Stomach (tissue), 9 donors: Measurements from ENCODE around the gene BPIFA1. TPM values are rescaled to one million over a fixed set of nuclear protein-coding genes. Genes with fewer than 3 reads are reported as not detected.

Source experiments
- DNase-seq, 2 donors: peaks; one replicate each; pipeline versions ENCODE4 v3.0.0 to v3.0.0-alpha.2; 2013 to 2019
- H3K27ac ChIP-seq, 5 donors: fragments of 200-600 bp in 4 of 5; sonication (generic) in 4 of 5; one replicate each; pipeline ENCODE4 v1.5.1; 2013 to 2019; ENCODE audit warnings: mild to moderate bottlenecking in 1 of 5, moderate library complexity in 1 of 5
- H3K27me3 ChIP-seq, 3 donors: fragments of 200-600 bp; sonication (generic); one replicate each; pipeline ENCODE4 v1.5.1; 2017 to 2019; ENCODE audit warnings: mixed run types in 1 of 3
- H3K36me3 ChIP-seq, 4 donors: fragments of 200-600 bp; sonication (generic); 1 replicate in 3 of 4; 2 replicates in 1 of 4; pipeline ENCODE4 v1.5.1; 2016 to 2019
- H3K4me1 ChIP-seq, 4 donors: fragments of 200-600 bp; sonication (generic); one replicate each; pipeline ENCODE4 v1.5.1; 2016 to 2019
- H3K4me3 ChIP-seq, 4 donors: fragments of 200-600 bp; sonication (generic) in 3 of 4; one replicate each; pipeline ENCODE4 v1.5.1; 2016 to 2019; ENCODE audit warnings: mild to moderate bottlenecking in 1 of 4
- H3K9me3 ChIP-seq, 4 donors: fragments of 200-600 bp; sonication (generic); one replicate each; pipeline ENCODE4 v1.5.1; 2016 to 2019
- EP300 ChIP-seq: sonication (generic); formaldehyde crosslinking; IDR thresholded peaks from one replicate; pipeline ENCODE4 v1.6.1; 2017; ENCODE audit warnings: antibody characterized with exemption
- POLR2A ChIP-seq, 4 donors: fragments of 450-650 bp; IDR thresholded peaks; one replicate each; pipeline ENCODE4 v1.6.1; 2016; ENCODE audit warnings: antibody characterized with exemption in 4 of 4, control low read depth in 2 of 4, mild to moderate bottlenecking in 1 of 4, moderate library complexity in 1 of 4
- POLR2AphosphoS5 ChIP-seq, 3 donors: sonication (generic); formaldehyde crosslinking; IDR thresholded peaks; one replicate each; pipeline ENCODE4 v1.6.1; 2016; ENCODE audit warnings: antibody characterized with exemption in 3 of 3
- WGBS, 5 donors: extraction: QIAGEN DNeasy Blood & Tissue Kit in 3 of 5; methylation state at CpG; one replicate each; pipeline versions ENCODE4 v1.1.5 to v1.1.7; 2013 to 2018; 5-methylcytosine and 5-hydroxymethylcytosine counted together
- intact Hi-C: fragments of 100-400 bp; cut with DNase I; formaldehyde crosslinking; loops from one replicate; pipeline ENCODE4 v1.15.1; 2023; ENCODE audit warnings: low total_unique reads
- polyA plus RNA-seq, 3 donors: library from polyadenylated mRNA; stranded (reverse); fragments of 200-250 nt; gene quantifications; one replicate each; pipeline ENCODE4 v1.2.3, GENCODE V29; 2013
- total RNA-seq, 5 donors: library from RNA; depleted of rRNA; stranded (reverse); fragments of >200 nt; gene quantifications; one replicate each; pipeline versions ENCODE4 v1.1.0 to v1.2.3, GENCODE V29; 2014 to 2016
- TF ChIP-seq, protein P1 (sequence below), 7 experiments: fragments of 450-650 bp in 4 of 7; fragments of 200-600 bp in 3 of 7; sonication (generic) in 3 of 7; IDR thresholded peaks; one replicate each; pipeline ENCODE4 v1.5.1; 2016 to 2019; ENCODE audit warnings: antibody characterized with exemption in 7 of 7, control low read depth in 2 of 7, mild to moderate bottlenecking in 1 of 7
- donor health status: healthy with polysubstance abuse.
- donor health status: Bipolar disorder and iron deficiency.
- donor health status: healthy.

BPIFA1 gene
- total and polyA plus RNA-seq, 8 donors = 0.72 TPM; not detected in 7

DNA sequence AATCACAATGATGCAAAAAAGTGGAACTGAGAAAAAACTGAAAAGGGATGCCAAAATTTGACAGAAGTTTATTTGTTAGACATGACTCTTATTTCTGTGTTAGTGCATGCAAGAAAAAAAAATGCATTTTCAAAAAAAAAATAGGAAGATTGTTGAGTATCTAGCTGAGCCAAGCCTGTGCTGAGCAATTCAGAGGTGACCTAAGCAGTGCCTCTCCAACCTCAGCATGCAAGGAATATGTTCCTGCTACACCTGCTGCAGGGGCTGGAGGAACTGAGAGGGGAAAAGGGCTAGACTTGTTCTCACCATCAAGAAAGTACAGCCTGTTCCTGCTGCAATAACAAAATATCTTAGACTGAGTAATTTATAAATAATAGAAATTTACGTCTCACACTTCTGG, 43.8 kb upstream of the BPIFA1 start:
- intact Hi-C loops = no loop called here
- no peak for DNase-seq
- Histone ChIP-seq H3K36me3 (no peaks in the 10 kb centered on the region), H3K27ac (peak overlapping the region in 1 of 5 donors; percentile 63), H3K9me3 (no peaks in the 10 kb centered on the region), H3K27me3 (peaks cover 0 to under 1% (median 0%) of the 10 kb centered on the region in 3 donors), H3K4me1 (peaks cover 5 to 24% (median 20%) of the 10 kb centered on the region in 4 donors), H3K4me3 (no peak overlapping the region)
- 41 to 68% (median 54%) methylated on average over 1 of the region's 1 CpG for WGBS, 5 donors
- no peak for TF ChIP-seq POLR2A (IDR thresholded peaks at IDR 0.05)

DNA sequence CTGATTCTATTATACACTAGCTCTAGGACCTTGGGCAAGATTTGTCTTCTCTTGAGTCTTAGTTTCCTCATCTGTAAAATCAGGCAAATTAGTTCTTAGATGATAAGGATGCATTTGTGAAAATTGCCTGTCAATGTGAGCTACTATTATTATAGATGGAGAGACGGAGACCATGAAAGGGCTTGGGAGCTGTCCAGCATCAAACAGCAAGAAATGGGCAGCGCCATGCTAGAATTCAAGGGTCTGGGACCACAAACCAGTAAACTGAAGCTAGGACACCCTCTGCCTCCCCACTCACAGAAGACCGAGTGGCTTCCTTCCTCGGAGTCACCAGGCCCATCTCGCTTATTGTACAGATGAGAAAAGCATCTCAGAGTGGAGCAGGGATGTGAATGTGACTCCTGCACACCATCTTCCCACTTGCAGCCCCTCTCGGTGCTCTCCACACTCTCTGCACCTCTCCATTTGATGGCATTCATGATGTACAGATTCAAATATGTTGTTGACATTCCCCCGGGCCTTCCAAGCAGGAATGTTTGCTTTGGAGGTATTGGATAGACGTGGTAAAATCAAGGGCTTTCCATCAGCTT, 42.8 kb upstream of the BPIFA1 start:
- H3K9me3 ChIP-seq = no peaks in the 10 kb centered on the region
- H3K4me1 ChIP-seq = peaks cover 5 to 24% (median 20%) of the 10 kb centered on the region in 4 donors
- H3K27ac ChIP-seq = no peak overlapping the region
- H3K4me3 ChIP-seq = no peak overlapping the region
- peaks cover 0 to 11% (median 0%) of the 10 kb centered on the region in 3 donors for H3K27me3 ChIP-seq
- no peaks in the 10 kb centered on the region for H3K36me3 ChIP-seq
- peak in 1 of 2 donors; percentile 22 for DNase-seq
- no peak for TF ChIP-seq POLR2AphosphoS5 (IDR thresholded peaks at IDR 0.05)
- TF ChIP-seq POLR2A (IDR thresholded peaks at IDR 0.05) = no peak
- TF ChIP-seq, protein P1, sequence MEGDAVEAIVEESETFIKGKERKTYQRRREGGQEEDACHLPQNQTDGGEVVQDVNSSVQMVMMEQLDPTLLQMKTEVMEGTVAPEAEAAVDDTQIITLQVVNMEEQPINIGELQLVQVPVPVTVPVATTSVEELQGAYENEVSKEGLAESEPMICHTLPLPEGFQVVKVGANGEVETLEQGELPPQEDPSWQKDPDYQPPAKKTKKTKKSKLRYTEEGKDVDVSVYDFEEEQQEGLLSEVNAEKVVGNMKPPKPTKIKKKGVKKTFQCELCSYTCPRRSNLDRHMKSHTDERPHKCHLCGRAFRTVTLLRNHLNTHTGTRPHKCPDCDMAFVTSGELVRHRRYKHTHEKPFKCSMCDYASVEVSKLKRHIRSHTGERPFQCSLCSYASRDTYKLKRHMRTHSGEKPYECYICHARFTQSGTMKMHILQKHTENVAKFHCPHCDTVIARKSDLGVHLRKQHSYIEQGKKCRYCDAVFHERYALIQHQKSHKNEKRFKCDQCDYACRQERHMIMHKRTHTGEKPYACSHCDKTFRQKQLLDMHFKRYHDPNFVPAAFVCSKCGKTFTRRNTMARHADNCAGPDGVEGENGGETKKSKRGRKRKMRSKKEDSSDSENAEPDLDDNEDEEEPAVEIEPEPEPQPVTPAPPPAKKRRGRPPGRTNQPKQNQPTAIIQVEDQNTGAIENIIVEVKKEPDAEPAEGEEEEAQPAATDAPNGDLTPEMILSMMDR (IDR thresholded peaks at IDR 0.05) = no peak
- no peak for TF ChIP-seq EP300
- intact Hi-C loops = no loop called here
- 63 to 71% (median 65%) methylated on average over 8 of the region's 8 CpGs for WGBS, 5 donors

DNA sequence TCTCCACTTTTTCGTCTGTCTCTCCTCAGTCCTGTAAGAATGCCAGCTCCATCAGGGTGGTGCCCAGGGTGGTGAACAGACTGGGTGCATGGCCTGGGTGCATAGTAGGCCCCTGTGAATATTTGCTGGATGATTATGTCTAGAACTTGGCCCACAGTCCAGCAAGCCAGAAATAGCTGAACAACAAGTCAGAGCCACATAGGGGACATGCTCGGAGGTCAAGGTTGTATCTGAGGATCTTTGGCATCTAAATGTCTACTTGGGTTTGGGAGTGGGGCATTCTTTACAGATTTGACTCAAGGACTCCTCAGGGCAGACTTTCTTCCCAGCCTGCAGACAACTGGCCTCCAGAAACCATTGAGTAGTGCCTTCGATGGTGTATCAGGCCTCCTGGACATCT, 36.8 kb upstream of the BPIFA1 start:
- intact Hi-C loops = no loop called here
- TF ChIP-seq, protein P1 (IDR thresholded peaks at IDR 0.05) = no peak
- TF ChIP-seq POLR2AphosphoS5 (IDR thresholded peaks at IDR 0.05) = no peak
- TF ChIP-seq EP300 = no peak
- no peak for TF ChIP-seq POLR2A (IDR thresholded peaks at IDR 0.05)
- no peak overlapping the region for H3K27ac ChIP-seq

DNA sequence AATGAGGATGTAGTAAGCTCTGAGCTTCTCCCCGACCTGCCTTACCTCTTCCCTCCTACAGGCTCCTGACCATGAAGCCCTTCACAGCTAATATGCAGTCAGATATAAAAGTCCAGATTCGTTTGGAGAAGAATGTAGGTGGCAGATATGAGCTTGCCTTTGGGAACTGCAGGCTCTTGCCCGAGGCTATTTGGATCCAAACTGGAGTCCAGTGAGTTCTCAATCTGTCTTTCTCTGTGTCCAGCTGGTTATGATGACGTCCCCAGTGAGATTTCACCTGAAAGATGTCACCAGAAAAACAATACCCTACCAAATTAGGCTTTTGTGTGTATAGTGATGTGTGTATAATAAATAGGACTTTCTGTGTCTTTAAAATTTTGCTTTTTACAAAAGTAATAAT, 33.3 kb upstream of the BPIFA1 start:
- intact Hi-C loops = no loop called here
- Histone ChIP-seq H3K27me3 (peaks cover 0 to 20% (median 0%) of the 10 kb centered on the region in 3 donors), H3K4me3 (no peak overlapping the region), H3K9me3 (no peaks in the 10 kb centered on the region), H3K4me1 (no peaks in the 10 kb centered on the region), H3K36me3 (no peaks in the 10 kb centered on the region), H3K27ac (no peak overlapping the region)
- no peak for DNase-seq
- WGBS, 5 donors = 51 to 57% (median 55%) methylated on average over 4 of the region's 4 CpGs
- TF ChIP-seq POLR2A (IDR thresholded peaks at IDR 0.05) (no peak), EP300 (no peak), POLR2AphosphoS5 (IDR thresholded peaks at IDR 0.05) (no peak)
- TF ChIP-seq, protein P1 (IDR thresholded peaks at IDR 0.05) = no peak

More for the DNA sequence above, 36.8 kb upstream of the BPIFA1 start:
- peaks cover 0 to 25% (median 0%) of the 10 kb centered on the region in 3 donors for H3K27me3 ChIP-seq
- H3K4me3 ChIP-seq = no peak overlapping the region
- no peaks in the 10 kb centered on the region for H3K36me3 ChIP-seq
- no peaks in the 10 kb centered on the region for H3K4me1 ChIP-seq
- no peaks in the 10 kb centered on the region for H3K9me3 ChIP-seq
- WGBS, 5 donors = 74 to 94% (median 86%) methylated on average over 3 of the region's 3 CpGs
- DNase-seq = no peak

DNA sequence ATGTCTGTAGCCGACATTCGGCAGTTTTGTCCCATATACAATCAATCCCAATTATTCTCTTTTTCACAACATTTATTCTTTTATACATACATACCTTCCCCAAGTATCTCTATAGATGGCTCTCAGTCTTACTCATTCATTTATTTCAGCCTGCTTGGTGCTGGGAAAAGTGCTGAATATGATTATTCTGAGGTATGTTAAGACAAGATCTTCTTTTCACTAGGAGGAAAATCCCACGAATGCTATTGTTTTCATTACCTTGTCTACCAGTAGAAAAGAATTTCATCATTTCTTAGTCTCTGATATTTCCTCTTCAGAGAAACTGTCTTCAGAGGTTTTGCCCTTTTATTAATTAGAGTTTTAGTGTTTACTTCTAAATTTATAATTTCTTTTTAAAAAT, 32.4 kb upstream of the BPIFA1 start:
- H3K4me3 ChIP-seq = no peak overlapping the region
- no peaks in the 10 kb centered on the region for H3K4me1 ChIP-seq
- intact Hi-C loops = no loop called here
- H3K27me3 ChIP-seq = peaks cover 0 to 18% (median 0%) of the 10 kb centered on the region in 3 donors
- no peak overlapping the region for H3K27ac ChIP-seq
- TF ChIP-seq, protein P1 (IDR thresholded peaks at IDR 0.05) = no peak
- TF ChIP-seq POLR2A (IDR thresholded peaks at IDR 0.05) (no peak), POLR2AphosphoS5 (IDR thresholded peaks at IDR 0.05) (no peak), EP300 (no peak)
- no peaks in the 10 kb centered on the region for H3K9me3 ChIP-seq
- no peak for DNase-seq
- WGBS, 5 donors = 83 to 90% (median 89%) methylated on average over 3 of the region's 3 CpGs
- H3K36me3 ChIP-seq = no peaks in the 10 kb centered on the region
